HEK293 (cell line): ENCODE results near the gene COMMD7.

Source experiments
- CTCF ChIA-PET: fragments of 350-600 bp; formaldehyde crosslinking; extraction: SDS; loops from one replicate; lab custom pipeline; 2021; ENCODE audit warnings: antibody characterized with exemption; lab: Yijun Ruan, JAX
- POLR2A ChIA-PET: fragments of 300-600 bp; formaldehyde crosslinking; extraction: SDS; loops from one replicate; lab custom pipeline; 2020; ENCODE audit warnings: antibody characterized with exemption, inconsistent platforms; lab: Yijun Ruan, JAX
- H3K27ac ChIP-seq: fragments of 200-500 bp; sonication (Bioruptor generic); 2 replicates; pipeline ENCODE4 v1.5.1; 2014; ENCODE audit warnings: low read depth, low read length, control low read depth, inconsistent platforms; ENCODE audit errors: extremely low read depth
- H3K36me3 ChIP-seq, 2 experiments: fragments of 200-500 bp in 1 of 2; sonication (Bioruptor generic) in 1 of 2; 1 replicate in 1 of 2; 2 replicates in 1 of 2; pipeline ENCODE4 v1.5.1; 2014 to 2017; ENCODE audit warnings: inconsistent platforms in 2 of 2, low read length in 2 of 2; ENCODE audit not compliant: control insufficient read depth in 2 of 2, insufficient read depth in 1 of 2
- H3K4me1 ChIP-seq: fragments of 200-500 bp; sonication (Bioruptor generic); 2 replicates; pipeline ENCODE4 v1.5.1; 2014; ENCODE audit warnings: mild to moderate bottlenecking, low read length, inconsistent platforms; ENCODE audit not compliant: control insufficient read depth, insufficient read depth
- H3K4me3 ChIP-seq: 2 replicates; pipeline ENCODE4 v1.5.1; 2011; ENCODE audit warnings: low read depth, mild to moderate bottlenecking, control low read depth, low read length, moderate library complexity
- H3K9me3 ChIP-seq: fragments of 200-500 bp; sonication (Bioruptor generic); 2 replicates; pipeline ENCODE4 v1.5.1; 2014; ENCODE audit warnings: low read depth, low read length, inconsistent platforms; ENCODE audit not compliant: control insufficient read depth, insufficient read depth
- HOXC10 ChIP-seq: sonication (generic); formaldehyde crosslinking; IDR thresholded peaks from 2 replicates; pipeline ENCODE4 v1.8.1; 2023; ENCODE audit warnings: mild to moderate bottlenecking, missing genetic modification reagents
- KLF1 ChIP-seq: fragments of 450-650 bp; formaldehyde crosslinking; IDR thresholded peaks from 2 replicates; pipeline ENCODE4 v1.5.1; 2016; ENCODE audit warnings: missing biosample characterization, missing genetic modification characterization
- KLF9 ChIP-seq: fragments of 450-650 bp; formaldehyde crosslinking; IDR thresholded peaks from 2 replicates; pipeline ENCODE4 v1.5.1; 2016; ENCODE audit warnings: missing biosample characterization, missing genetic modification characterization, low read depth
- OVOL3 ChIP-seq: fragments of 450-650 bp; formaldehyde crosslinking; IDR thresholded peaks from 2 replicates; pipeline ENCODE4 v1.5.1; 2016; ENCODE audit warnings: missing biosample characterization, missing genetic modification characterization
- SP2 ChIP-seq: fragments of 450-650 bp; formaldehyde crosslinking; IDR thresholded peaks from 2 replicates; pipeline ENCODE4 v1.5.1; 2016; ENCODE audit warnings: missing biosample characterization, missing genetic modification characterization
- WT1 ChIP-seq: fragments of 450-650 bp; formaldehyde crosslinking; IDR thresholded peaks from 2 replicates; pipeline ENCODE4 v1.5.1; 2016; ENCODE audit warnings: missing biosample characterization, missing genetic modification characterization
- YY2 ChIP-seq: fragments of 450-650 bp; formaldehyde crosslinking; IDR thresholded peaks from 2 replicates; pipeline ENCODE4 v1.5.1; 2016; ENCODE audit warnings: missing biosample characterization, missing genetic modification characterization
- ZFP69B ChIP-seq: fragments of 450-650 bp; formaldehyde crosslinking; IDR thresholded peaks from 2 replicates; pipeline ENCODE4 v1.5.1; 2016; ENCODE audit warnings: missing biosample characterization, missing genetic modification characterization
- ZNF146 ChIP-seq: fragments of 450-650 bp; formaldehyde crosslinking; IDR thresholded peaks from 2 replicates; pipeline ENCODE4 v1.5.1; 2016; ENCODE audit warnings: missing biosample characterization, missing genetic modification characterization
- ZNF175 ChIP-seq: fragments of 450-650 bp; formaldehyde crosslinking; IDR thresholded peaks from 2 replicates; pipeline ENCODE4 v1.5.1; 2016; ENCODE audit warnings: missing biosample characterization, missing genetic modification characterization
- ZNF2 ChIP-seq: fragments of 450-650 bp; formaldehyde crosslinking; IDR thresholded peaks from 2 replicates; pipeline ENCODE4 v1.5.1; 2016; ENCODE audit warnings: missing biosample characterization, missing genetic modification characterization
- ZNF223 ChIP-seq: fragments of 450-650 bp; formaldehyde crosslinking; IDR thresholded peaks from 2 replicates; pipeline ENCODE4 v1.5.1; 2016; ENCODE audit warnings: missing biosample characterization, missing genetic modification characterization
- ZNF23 ChIP-seq: fragments of 450-650 bp; formaldehyde crosslinking; IDR thresholded peaks from 2 replicates; pipeline ENCODE4 v1.5.1; 2016; ENCODE audit warnings: missing biosample characterization, missing genetic modification characterization, borderline replicate concordance
- ZNF274 ChIP-seq, 2 experiments: fragments of 200-500 bp in 1 of 2; fragments of 450-650 bp in 1 of 2; sonication (Bioruptor generic) in 1 of 2; formaldehyde crosslinking in 1 of 2; IDR thresholded peaks; 2 replicates each; pipeline versions ENCODE4 v1.5.1 to v1.6.1; 2014 to 2016; ENCODE audit warnings: borderline replicate concordance in 1 of 2, inconsistent platforms in 1 of 2, low read length in 1 of 2, missing biosample characterization in 1 of 2, missing genetic modification characterization in 1 of 2
- ZNF391 ChIP-seq: fragments of 450-650 bp; formaldehyde crosslinking; IDR thresholded peaks from 2 replicates; pipeline ENCODE4 v1.5.1; 2016; ENCODE audit warnings: low read depth, missing biosample characterization, missing genetic modification characterization, borderline replicate concordance
- ZNF404 ChIP-seq: fragments of 450-650 bp; formaldehyde crosslinking; IDR thresholded peaks from 2 replicates; pipeline ENCODE4 v1.5.1; 2017; ENCODE audit warnings: missing biosample characterization, missing genetic modification characterization
- ZNF529 ChIP-seq: fragments of 450-650 bp; formaldehyde crosslinking; IDR thresholded peaks from 2 replicates; pipeline ENCODE4 v1.5.1; 2017; ENCODE audit warnings: missing genetic modification characterization, missing biosample characterization; ENCODE audit not compliant: insufficient replicate concordance
- ZNF626 ChIP-seq: fragments of 450-650 bp; sonication (Bioruptor Pico); formaldehyde crosslinking; IDR thresholded peaks from 2 replicates; pipeline ENCODE4 v1.5.1; 2018; ENCODE audit warnings: missing biosample characterization, missing genetic modification characterization, inconsistent platforms
- ZNF843 ChIP-seq: fragments of 450-650 bp; formaldehyde crosslinking; IDR thresholded peaks from 2 replicates; pipeline ENCODE4 v1.5.1; 2016; ENCODE audit warnings: missing biosample characterization, missing genetic modification characterization
- TF ChIP-seq, protein P1 (sequence below): sonication (generic); formaldehyde crosslinking; IDR thresholded peaks from 2 replicates; pipeline ENCODE4 v1.8.1; 2022; ENCODE audit warnings: mild to moderate bottlenecking, moderate library complexity, missing genetic modification reagents
- TF ChIP-seq, protein P2 (sequence below): fragments of 450-650 bp; formaldehyde crosslinking; IDR thresholded peaks from 2 replicates; pipeline ENCODE4 v1.5.1; 2016; ENCODE audit warnings: missing biosample characterization, missing genetic modification characterization
- TF ChIP-seq, protein P3 (sequence below): fragments of 450-650 bp; formaldehyde crosslinking; IDR thresholded peaks from 2 replicates; pipeline ENCODE4 v1.5.1; 2017; ENCODE audit warnings: missing biosample characterization, missing genetic modification characterization
- TF ChIP-seq, protein P4 (sequence below): fragments of 450-650 bp; formaldehyde crosslinking; IDR thresholded peaks from 2 replicates; pipeline ENCODE4 v1.5.1; 2016; ENCODE audit warnings: missing biosample characterization, missing genetic modification characterization
- TF ChIP-seq, protein P5 (sequence below): fragments of 450-650 bp; formaldehyde crosslinking; IDR thresholded peaks from 2 replicates; pipeline ENCODE4 v1.5.1; 2016; ENCODE audit warnings: missing biosample characterization, missing genetic modification characterization

The COMMD7 gene

DNA sequence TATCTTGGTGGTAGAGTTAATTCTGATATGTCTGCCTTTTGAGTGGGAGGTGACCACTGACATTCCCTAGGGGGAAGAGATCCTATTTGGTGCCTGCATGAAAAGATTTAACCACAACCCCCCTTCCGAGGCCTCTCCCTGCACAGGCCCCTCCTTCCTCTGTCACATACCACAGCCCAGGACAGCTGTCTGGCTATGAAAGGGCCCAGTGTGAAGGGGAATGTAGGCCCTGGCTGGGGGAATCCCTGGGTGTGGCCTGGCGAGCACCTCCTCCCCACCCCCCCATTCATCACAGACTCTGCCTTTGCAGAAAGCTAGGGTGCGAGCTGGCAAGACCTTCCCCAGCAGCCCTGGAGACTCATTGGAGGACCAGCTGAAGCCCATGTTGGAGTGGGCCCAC lies 49.0 kb upstream of the COMMD7 start:
- Histone ChIP-seq H3K27ac (no peak overlapping the region), H3K9me3 (no peaks in the 10 kb centered on the region), H3K4me3 (no peak overlapping the region), H3K36me3 (peaks cover 0 to 84% of the 10 kb centered on the region in 2 experiments; a peak in 2 of 3 replicates), H3K4me1 (no peaks in the 10 kb centered on the region)
- no peak for TF ChIP-seq OVOL3
- TF ChIP-seq, protein P1, sequence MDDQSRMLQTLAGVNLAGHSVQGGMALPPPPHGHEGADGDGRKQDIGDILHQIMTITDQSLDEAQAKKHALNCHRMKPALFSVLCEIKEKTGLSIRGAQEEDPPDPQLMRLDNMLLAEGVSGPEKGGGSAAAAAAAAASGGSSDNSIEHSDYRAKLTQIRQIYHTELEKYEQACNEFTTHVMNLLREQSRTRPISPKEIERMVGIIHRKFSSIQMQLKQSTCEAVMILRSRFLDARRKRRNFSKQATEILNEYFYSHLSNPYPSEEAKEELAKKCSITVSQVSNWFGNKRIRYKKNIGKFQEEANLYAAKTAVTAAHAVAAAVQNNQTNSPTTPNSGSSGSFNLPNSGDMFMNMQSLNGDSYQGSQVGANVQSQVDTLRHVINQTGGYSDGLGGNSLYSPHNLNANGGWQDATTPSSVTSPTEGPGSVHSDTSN: no peak
- no peak for TF ChIP-seq ZNF2 (tag by site-specific recombination)
- no peak for TF ChIP-seq ZFP69B (tag by site-specific recombination)
- TF ChIP-seq, protein P2, sequence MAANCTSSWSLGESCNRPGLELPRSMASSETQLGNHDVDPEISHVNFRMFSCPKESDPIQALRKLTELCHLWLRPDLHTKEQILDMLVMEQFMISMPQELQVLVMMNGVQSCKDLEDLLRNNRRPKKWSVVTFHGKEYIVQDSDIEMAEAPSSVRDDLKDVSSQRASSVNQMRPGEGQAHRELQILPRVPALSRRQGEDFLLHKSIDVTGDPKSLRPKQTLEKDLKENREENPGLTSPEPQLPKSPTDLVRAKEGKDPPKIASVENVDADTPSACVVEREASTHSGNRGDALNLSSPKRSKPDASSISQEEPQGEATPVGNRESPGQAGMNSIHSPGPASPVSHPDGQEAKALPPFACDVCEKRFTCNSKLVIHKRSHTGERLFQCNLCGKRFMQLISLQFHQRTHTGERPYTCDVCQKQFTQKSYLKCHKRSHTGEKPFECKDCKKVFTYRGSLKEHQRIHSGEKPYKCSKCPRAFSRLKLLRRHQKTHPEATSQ (tag by site-specific recombination): no peak
- no peak for TF ChIP-seq ZNF23 (tag by site-specific recombination)
- no peak for TF ChIP-seq ZNF223 (tag by site-specific recombination)
- TF ChIP-seq, protein P3, sequence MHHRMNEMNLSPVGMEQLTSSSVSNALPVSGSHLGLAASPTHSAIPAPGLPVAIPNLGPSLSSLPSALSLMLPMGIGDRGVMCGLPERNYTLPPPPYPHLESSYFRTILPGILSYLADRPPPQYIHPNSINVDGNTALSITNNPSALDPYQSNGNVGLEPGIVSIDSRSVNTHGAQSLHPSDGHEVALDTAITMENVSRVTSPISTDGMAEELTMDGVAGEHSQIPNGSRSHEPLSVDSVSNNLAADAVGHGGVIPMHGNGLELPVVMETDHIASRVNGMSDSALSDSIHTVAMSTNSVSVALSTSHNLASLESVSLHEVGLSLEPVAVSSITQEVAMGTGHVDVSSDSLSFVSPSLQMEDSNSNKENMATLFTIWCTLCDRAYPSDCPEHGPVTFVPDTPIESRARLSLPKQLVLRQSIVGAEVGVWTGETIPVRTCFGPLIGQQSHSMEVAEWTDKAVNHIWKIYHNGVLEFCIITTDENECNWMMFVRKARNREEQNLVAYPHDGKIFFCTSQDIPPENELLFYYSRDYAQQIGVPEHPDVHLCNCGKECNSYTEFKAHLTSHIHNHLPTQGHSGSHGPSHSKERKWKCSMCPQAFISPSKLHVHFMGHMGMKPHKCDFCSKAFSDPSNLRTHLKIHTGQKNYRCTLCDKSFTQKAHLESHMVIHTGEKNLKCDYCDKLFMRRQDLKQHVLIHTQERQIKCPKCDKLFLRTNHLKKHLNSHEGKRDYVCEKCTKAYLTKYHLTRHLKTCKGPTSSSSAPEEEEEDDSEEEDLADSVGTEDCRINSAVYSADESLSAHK (tag by site-specific recombination): no peak
- TF ChIP-seq SP2 (tag by site-specific recombination): no peak
- TF ChIP-seq ZNF146 (tag by site-specific recombination): no peak
- TF ChIP-seq KLF1 (tag by site-specific recombination): no peak
- no peak for TF ChIP-seq KLF9 (tag by site-specific recombination)
- no peak for TF ChIP-seq ZNF843
- TF ChIP-seq, protein P4, sequence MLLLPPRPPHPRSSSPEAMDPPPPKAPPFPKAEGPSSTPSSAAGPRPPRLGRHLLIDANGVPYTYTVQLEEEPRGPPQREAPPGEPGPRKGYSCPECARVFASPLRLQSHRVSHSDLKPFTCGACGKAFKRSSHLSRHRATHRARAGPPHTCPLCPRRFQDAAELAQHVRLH: no peak
- TF ChIP-seq ZNF175 (tag by site-specific recombination): no peak
- ChIA-PET POLR2A (interaction anchor here (0.7 kb wide), 1 partner anchor 113 kb away, joined by 3 read pairs; no protein-coding TSS in a partner anchor), CTCF (interaction anchor here (0.6 to 1.3 kb wide), 4 partner anchors 14 to 212 kb away, joined by 3 to 5 read pairs (median 4); partner anchors contain the start of gene SUN5)

DNA sequence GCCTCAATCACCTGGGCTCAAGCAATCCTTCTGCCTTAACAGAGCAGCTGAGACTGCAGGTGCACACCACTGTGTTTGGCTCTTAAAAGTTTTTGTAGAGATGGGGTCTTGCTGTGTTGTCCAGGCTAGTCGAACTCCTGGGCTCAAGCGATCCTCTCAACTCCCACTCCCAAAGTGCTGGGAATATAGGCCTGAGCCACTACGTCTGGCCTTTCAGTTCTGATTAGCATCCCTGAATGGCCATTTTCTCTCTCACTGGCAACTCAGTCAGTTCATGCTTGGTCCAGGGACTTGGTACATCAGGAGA lies 47.4 kb upstream of the COMMD7 start:
- H3K9me3 ChIP-seq: no peaks in the 10 kb centered on the region
- no peak overlapping the region for H3K4me3 ChIP-seq
- POLR2A ChIA-PET: no interaction called here
- TF ChIP-seq YY2 (tag by site-specific recombination): no peak
- TF ChIP-seq ZNF529 (tag by site-specific recombination): no peak
- no peak for TF ChIP-seq ZNF404 (tag by site-specific recombination)
- TF ChIP-seq ZNF626 (tag by site-specific recombination): no peak
- TF ChIP-seq, protein P5, sequence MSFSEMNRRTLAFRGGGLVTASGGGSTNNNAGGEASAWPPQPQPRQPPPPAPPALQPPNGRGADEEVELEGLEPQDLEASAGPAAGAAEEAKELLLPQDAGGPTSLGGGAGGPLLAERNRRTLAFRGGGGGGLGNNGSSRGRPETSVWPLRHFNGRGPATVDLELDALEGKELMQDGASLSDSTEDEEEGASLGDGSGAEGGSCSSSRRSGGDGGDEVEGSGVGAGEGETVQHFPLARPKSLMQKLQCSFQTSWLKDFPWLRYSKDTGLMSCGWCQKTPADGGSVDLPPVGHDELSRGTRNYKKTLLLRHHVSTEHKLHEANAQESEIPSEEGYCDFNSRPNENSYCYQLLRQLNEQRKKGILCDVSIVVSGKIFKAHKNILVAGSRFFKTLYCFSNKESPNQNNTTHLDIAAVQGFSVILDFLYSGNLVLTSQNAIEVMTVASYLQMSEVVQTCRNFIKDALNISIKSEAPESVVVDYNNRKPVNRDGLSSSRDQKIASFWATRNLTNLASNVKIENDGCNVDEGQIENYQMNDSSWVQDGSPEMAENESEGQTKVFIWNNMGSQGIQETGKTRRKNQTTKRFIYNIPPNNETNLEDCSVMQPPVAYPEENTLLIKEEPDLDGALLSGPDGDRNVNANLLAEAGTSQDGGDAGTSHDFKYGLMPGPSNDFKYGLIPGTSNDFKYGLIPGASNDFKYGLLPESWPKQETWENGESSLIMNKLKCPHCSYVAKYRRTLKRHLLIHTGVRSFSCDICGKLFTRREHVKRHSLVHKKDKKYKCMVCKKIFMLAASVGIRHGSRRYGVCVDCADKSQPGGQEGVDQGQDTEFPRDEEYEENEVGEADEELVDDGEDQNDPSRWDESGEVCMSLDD: no peak
- TF ChIP-seq ZNF391 (tag by site-specific recombination): no peak
- no peak for TF ChIP-seq HOXC10 (CRISPR knock-in tag)
- no peak for TF ChIP-seq ZNF274 (IDR thresholded peaks at IDR 0.05; ENCODE audit: low read length)
- TF ChIP-seq ZNF274 (tag by site-specific recombination; IDR thresholded peaks at IDR 0.05; ENCODE audit: borderline replicate concordance): no peak
- no peak for TF ChIP-seq WT1 (tag by site-specific recombination)
- H3K36me3 ChIP-seq: peaks cover 0 to 84% of the 10 kb centered on the region in 2 experiments; a peak in 1 of 3 replicates
- H3K27ac ChIP-seq: no peak overlapping the region
- CTCF ChIA-PET: interaction anchor here (0.7 to 2.0 kb wide), 20 partner anchors 13 to 311 kb away, joined by 3 to 16 read pairs (median 4); partner anchors contain the start of genes C20orf203 and MAPRE1
- H3K4me1 ChIP-seq: no peaks in the 10 kb centered on the region
